Measurements from ENCODE around the gene HMCN2.

The HMCN2 gene

GRCh38 chr9:130347931-130348330 lies 82.4 kb downstream of the HMCN2 start:
- Histone ChIP-seq H3K27me3 (no peaks in the 10 kb centered on the region), H3K9me3 (no peaks in the 10 kb centered on the region), H3K4me3 (ENCODE audit: low read depth, low read length) (no peak overlapping the region), H3K4me1 (no peaks in the 10 kb centered on the region), H3K36me3 (no peaks in the 10 kb centered on the region)
- DNase-seq = no peak
- no peak for TF ChIP-seq CTCF (IDR thresholded peaks at IDR 0.05; ENCODE audit: low read depth, low read length)

- Histone ChIP-seq H3K27me3 (no peaks in the 10 kb centered on the region), H3K4me1 (no peaks in the 10 kb centered on the region), H3K36me3 (no peaks in the 10 kb centered on the region), H3K4me3 (ENCODE audit: low read depth, low read length) (no peak overlapping the region), H3K9me3 (no peaks in the 10 kb centered on the region)
- no peak for DNase-seq
- no peak for TF ChIP-seq CTCF (IDR thresholded peaks at IDR 0.05; ENCODE audit: low read depth, low read length)
Measured at GRCh38 chr9:130348341-130348740, 82.8 kb downstream of the HMCN2 start.

- Histone ChIP-seq H3K27me3 (no peaks in the 10 kb centered on the region), H3K4me3 (ENCODE audit: low read depth, low read length) (no peak overlapping the region), H3K4me1 (no peaks in the 10 kb centered on the region), H3K9me3 (no peaks in the 10 kb centered on the region), H3K36me3 (no peaks in the 10 kb centered on the region)
- no peak for TF ChIP-seq CTCF (IDR thresholded peaks at IDR 0.05; ENCODE audit: low read depth, low read length)
- no peak for DNase-seq
Measured at GRCh38 chr9:130348881-130349280, 83.3 kb downstream of the HMCN2 start.

- no peaks in the 10 kb centered on the region for H3K4me1 ChIP-seq
- no peak for DNase-seq
- no peak for TF ChIP-seq CTCF (IDR thresholded peaks at IDR 0.05; ENCODE audit: low read depth, low read length)
- no peaks in the 10 kb centered on the region for H3K9me3 ChIP-seq
- H3K27me3 ChIP-seq = no peaks in the 10 kb centered on the region
- H3K4me3 ChIP-seq (ENCODE audit: low read depth, low read length) = no peak overlapping the region
- H3K36me3 ChIP-seq = no peaks in the 10 kb centered on the region
Measured at GRCh38 chr9:130349398-130349797, 83.8 kb downstream of the HMCN2 start.

- no peak for TF ChIP-seq CTCF (IDR thresholded peaks at IDR 0.05; ENCODE audit: low read depth, low read length)
- Histone ChIP-seq H3K36me3 (no peaks in the 10 kb centered on the region), H3K9me3 (no peaks in the 10 kb centered on the region), H3K4me3 (ENCODE audit: low read depth, low read length) (no peak overlapping the region), H3K4me1 (no peaks in the 10 kb centered on the region), H3K27me3 (no peaks in the 10 kb centered on the region)
- no peak for DNase-seq
Measured at GRCh38 chr9:130351343-130351742, 85.8 kb downstream of the HMCN2 start.

- no peak for TF ChIP-seq CTCF (IDR thresholded peaks at IDR 0.05; ENCODE audit: low read depth, low read length)
- H3K27me3 ChIP-seq = no peaks in the 10 kb centered on the region
Measured at GRCh38 chr9:130352081-130352480, 86.5 kb downstream of the HMCN2 start.

More at GRCh38 chr9:130352081-130352480, 86.5 kb downstream of the HMCN2 start:
- no peaks in the 10 kb centered on the region for H3K4me1 ChIP-seq
- no peaks in the 10 kb centered on the region for H3K36me3 ChIP-seq
- DNase-seq = no peak
- no peaks in the 10 kb centered on the region for H3K9me3 ChIP-seq
- no peak overlapping the region for H3K4me3 ChIP-seq (ENCODE audit: low read depth, low read length)

Measured in BE2C (cell line).